GM23338 (cell line): ENCODE results near the gene BCCIP.

Experiments used
- CREB1 ChIP-seq: fragments of 250-450 bp; sonication (Bioruptor Pico); IDR thresholded peaks from 2 replicates; pipeline ENCODE4 v1.5.0; 2020; ENCODE audit warnings: low read depth, mild to moderate bottlenecking, moderate library complexity
- ETS1 ChIP-seq: IDR thresholded peaks from 2 replicates; pipeline ENCODE4 v1.6.1; 2016; ENCODE audit warnings: antibody characterized with exemption
- EZH2 ChIP-seq: fragments of 200-600 bp; sonication (generic); IDR thresholded peaks from one replicate; pipeline ENCODE4 v1.8.0; 2017; ENCODE audit warnings: antibody characterized with exemption, mild to moderate bottlenecking, low read depth; ENCODE audit not compliant: unreplicated experiment
- EZH2phosphoT487 ChIP-seq: fragments of 200-600 bp; sonication (generic); IDR thresholded peaks from one replicate; pipeline ENCODE4 v1.8.1; 2018; ENCODE audit warnings: antibody characterized with exemption; ENCODE audit not compliant: unreplicated experiment
- JUNB ChIP-seq: IDR thresholded peaks from one replicate; pipeline ENCODE4 v1.6.1; 2016; ENCODE audit warnings: antibody characterized with exemption; ENCODE audit not compliant: unreplicated experiment
- NANOG ChIP-seq: IDR thresholded peaks from 2 replicates; pipeline ENCODE4 v1.6.1; 2016; ENCODE audit warnings: antibody characterized with exemption, borderline replicate concordance
- POLR2AphosphoS5 ChIP-seq: IDR thresholded peaks from 2 replicates; pipeline ENCODE4 v1.6.1; 2016; ENCODE audit warnings: antibody characterized with exemption, low read depth
- REST ChIP-seq: IDR thresholded peaks from one replicate; pipeline ENCODE4 v1.6.1; 2018; ENCODE audit warnings: antibody characterized with exemption; ENCODE audit not compliant: unreplicated experiment
- STAT1 ChIP-seq: IDR thresholded peaks from one replicate; pipeline ENCODE4 v1.6.1; 2016; ENCODE audit warnings: antibody characterized with exemption; ENCODE audit not compliant: unreplicated experiment
- ZNF114 ChIP-seq: fragments of 250-450 bp; sonication (Bioruptor Pico); IDR thresholded peaks from 2 replicates; pipeline ENCODE4 v1.5.0; 2020; ENCODE audit warnings: mild to moderate bottlenecking, moderate library complexity
- ZNF331 ChIP-seq: fragments of 250-450 bp; sonication (Bioruptor Pico); IDR thresholded peaks from 2 replicates; pipeline ENCODE4 v1.5.0; 2020; ENCODE audit warnings: low read depth, mild to moderate bottlenecking, moderate library complexity
- TF ChIP-seq, protein P1 (sequence below), 2 experiments: fragments of 200-600 bp in 1 of 2; sonication (generic) in 1 of 2; conservative IDR thresholded peaks; 2 replicates each; pipeline versions ENCODE4 v1.5.1 to v1.6.1; 2016 to 2017; ENCODE audit warnings: antibody characterized with exemption in 2 of 2, low read depth in 2 of 2, mild to moderate bottlenecking in 2 of 2, moderate library complexity in 1 of 2
- TF ChIP-seq, protein P2 (sequence below): fragments of 250-450 bp; sonication (Bioruptor Pico); IDR thresholded peaks from 2 replicates; pipeline ENCODE4 v1.5.0; 2020; ENCODE audit warnings: mild to moderate bottlenecking, moderate library complexity

GRCh38 chr10:125782616-125783015, 40.7 kb upstream of the BCCIP start:
- TF ChIP-seq, protein P1, sequence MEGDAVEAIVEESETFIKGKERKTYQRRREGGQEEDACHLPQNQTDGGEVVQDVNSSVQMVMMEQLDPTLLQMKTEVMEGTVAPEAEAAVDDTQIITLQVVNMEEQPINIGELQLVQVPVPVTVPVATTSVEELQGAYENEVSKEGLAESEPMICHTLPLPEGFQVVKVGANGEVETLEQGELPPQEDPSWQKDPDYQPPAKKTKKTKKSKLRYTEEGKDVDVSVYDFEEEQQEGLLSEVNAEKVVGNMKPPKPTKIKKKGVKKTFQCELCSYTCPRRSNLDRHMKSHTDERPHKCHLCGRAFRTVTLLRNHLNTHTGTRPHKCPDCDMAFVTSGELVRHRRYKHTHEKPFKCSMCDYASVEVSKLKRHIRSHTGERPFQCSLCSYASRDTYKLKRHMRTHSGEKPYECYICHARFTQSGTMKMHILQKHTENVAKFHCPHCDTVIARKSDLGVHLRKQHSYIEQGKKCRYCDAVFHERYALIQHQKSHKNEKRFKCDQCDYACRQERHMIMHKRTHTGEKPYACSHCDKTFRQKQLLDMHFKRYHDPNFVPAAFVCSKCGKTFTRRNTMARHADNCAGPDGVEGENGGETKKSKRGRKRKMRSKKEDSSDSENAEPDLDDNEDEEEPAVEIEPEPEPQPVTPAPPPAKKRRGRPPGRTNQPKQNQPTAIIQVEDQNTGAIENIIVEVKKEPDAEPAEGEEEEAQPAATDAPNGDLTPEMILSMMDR (conservative IDR thresholded peaks at IDR 0.05; ENCODE audit: low read depth in 2 of 2) = no peak
- TF ChIP-seq EZH2 (no peak), POLR2AphosphoS5 (no peak), CREB1 (CRISPR knock-in tag) (no peak), EZH2phosphoT487 (no peak), STAT1 (no peak), ETS1 (no peak), REST (no peak), ZNF331 (CRISPR knock-in tag) (no peak), JUNB (no peak), ZNF114 (no peak), NANOG (no peak)
- TF ChIP-seq, protein P2, sequence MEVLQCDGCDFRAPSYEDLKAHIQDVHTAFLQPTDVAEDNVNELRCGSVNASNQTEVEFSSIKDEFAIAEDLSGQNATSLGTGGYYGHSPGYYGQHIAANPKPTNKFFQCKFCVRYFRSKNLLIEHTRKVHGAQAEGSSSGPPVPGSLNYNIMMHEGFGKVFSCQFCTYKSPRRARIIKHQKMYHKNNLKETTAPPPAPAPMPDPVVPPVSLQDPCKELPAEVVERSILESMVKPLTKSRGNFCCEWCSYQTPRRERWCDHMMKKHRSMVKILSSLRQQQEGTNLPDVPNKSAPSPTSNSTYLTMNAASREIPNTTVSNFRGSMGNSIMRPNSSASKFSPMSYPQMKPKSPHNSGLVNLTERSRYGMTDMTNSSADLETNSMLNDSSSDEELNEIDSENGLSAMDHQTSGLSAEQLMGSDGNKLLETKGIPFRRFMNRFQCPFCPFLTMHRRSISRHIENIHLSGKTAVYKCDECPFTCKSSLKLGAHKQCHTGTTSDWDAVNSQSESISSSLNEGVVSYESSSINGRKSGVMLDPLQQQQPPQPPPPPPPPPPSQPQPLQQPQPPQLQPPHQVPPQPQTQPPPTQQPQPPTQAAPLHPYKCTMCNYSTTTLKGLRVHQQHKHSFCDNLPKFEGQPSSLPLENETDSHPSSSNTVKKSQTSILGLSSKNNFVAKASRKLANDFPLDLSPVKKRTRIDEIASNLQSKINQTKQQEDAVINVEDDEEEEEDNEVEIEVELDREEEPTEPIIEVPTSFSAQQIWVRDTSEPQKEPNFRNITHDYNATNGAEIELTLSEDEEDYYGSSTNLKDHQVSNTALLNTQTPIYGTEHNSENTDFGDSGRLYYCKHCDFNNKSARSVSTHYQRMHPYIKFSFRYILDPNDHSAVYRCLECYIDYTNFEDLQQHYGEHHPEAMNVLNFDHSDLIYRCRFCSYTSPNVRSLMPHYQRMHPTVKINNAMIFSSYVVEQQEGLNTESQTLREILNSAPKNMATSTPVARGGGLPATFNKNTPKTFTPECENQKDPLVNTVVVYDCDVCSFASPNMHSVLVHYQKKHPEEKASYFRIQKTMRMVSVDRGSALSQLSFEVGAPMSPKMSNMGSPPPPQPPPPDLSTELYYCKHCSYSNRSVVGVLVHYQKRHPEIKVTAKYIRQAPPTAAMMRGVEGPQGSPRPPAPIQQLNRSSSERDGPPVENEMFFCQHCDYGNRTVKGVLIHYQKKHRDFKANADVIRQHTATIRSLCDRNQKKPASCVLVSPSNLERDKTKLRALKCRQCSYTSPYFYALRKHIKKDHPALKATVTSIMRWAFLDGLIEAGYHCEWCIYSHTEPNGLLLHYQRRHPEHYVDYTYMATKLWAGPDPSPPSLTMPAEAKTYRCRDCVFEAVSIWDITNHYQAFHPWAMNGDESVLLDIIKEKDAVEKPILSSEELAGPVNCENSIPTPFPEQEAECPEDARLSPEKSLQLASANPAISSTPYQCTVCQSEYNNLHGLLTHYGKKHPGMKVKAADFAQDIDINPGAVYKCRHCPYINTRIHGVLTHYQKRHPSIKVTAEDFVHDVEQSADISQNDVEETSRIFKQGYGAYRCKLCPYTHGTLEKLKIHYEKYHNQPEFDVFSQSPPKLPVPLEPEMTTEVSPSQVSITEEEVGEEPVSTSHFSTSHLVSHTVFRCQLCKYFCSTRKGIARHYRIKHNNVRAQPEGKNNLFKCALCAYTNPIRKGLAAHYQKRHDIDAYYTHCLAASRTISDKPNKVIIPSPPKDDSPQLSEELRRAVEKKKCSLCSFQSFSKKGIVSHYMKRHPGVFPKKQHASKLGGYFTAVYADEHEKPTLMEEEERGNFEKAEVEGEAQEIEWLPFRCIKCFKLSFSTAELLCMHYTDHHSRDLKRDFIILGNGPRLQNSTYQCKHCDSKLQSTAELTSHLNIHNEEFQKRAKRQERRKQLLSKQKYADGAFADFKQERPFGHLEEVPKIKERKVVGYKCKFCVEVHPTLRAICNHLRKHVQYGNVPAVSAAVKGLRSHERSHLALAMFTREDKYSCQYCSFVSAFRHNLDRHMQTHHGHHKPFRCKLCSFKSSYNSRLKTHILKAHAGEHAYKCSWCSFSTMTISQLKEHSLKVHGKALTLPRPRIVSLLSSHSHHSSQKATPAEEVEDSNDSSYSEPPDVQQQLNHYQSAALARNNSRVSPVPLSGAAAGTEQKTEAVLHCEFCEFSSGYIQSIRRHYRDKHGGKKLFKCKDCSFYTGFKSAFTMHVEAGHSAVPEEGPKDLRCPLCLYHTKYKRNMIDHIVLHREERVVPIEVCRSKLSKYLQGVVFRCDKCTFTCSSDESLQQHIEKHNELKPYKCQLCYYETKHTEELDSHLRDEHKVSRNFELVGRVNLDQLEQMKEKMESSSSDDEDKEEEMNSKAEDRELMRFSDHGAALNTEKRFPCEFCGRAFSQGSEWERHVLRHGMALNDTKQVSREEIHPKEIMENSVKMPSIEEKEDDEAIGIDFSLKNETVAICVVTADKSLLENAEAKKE (CRISPR knock-in tag) = no peak
